MM.1S (cell line): ENCODE results near the gene BACH2.

Source experiments
- EZH2 ChIP-seq: fragments of 300-600 bp; sonication (generic); optimal IDR thresholded peaks from 2 replicates; pipeline ENCODE3; 2017; ENCODE audit warnings: low read depth, mild to moderate bottlenecking, antibody characterized with exemption, low read length, mixed read lengths
- TF ChIP-seq, protein P1 (sequence below): fragments of 300-600 bp; sonication (generic); IDR thresholded peaks from 2 replicates; pipeline ENCODE4 v1.5.1; 2016; ENCODE audit warnings: antibody characterized with exemption, low read length, mixed read lengths

- TF ChIP-seq, protein P1, sequence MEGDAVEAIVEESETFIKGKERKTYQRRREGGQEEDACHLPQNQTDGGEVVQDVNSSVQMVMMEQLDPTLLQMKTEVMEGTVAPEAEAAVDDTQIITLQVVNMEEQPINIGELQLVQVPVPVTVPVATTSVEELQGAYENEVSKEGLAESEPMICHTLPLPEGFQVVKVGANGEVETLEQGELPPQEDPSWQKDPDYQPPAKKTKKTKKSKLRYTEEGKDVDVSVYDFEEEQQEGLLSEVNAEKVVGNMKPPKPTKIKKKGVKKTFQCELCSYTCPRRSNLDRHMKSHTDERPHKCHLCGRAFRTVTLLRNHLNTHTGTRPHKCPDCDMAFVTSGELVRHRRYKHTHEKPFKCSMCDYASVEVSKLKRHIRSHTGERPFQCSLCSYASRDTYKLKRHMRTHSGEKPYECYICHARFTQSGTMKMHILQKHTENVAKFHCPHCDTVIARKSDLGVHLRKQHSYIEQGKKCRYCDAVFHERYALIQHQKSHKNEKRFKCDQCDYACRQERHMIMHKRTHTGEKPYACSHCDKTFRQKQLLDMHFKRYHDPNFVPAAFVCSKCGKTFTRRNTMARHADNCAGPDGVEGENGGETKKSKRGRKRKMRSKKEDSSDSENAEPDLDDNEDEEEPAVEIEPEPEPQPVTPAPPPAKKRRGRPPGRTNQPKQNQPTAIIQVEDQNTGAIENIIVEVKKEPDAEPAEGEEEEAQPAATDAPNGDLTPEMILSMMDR = peak; percentile 24; the same call in 1 of the 2 replicates
- TF ChIP-seq EZH2 = no peak
Observed at GRCh38 chr6:89955364-89955763, 341.3 kb downstream of the BACH2 start.
